Occipital lobe (tissue), 2 donors: ENCODE data around the gene FAM185A. TPM values are rescaled to one million over a fixed set of nuclear protein-coding genes. Genes with fewer than 3 reads are reported as not detected.
"Not testable (repeated sequence)": the region's sequence is repeated elsewhere in the genome, so short reads cannot be mapped to it uniquely, and the experiment has no call there.

Experiments
- DNase-seq: peaks from one replicate; lab custom pipeline; 2025; lab: John Stamatoyannopoulos, UW
- total RNA-seq: library from RNA; depleted of rRNA; stranded (reverse); fragments of >200 nt; gene quantifications from one replicate; pipeline ENCODE4 v1.2.3, GENCODE V29; 2014

Gene FAM185A
- total RNA-seq, 1 donor from 2014 or later: 21.2 TPM

DNA sequence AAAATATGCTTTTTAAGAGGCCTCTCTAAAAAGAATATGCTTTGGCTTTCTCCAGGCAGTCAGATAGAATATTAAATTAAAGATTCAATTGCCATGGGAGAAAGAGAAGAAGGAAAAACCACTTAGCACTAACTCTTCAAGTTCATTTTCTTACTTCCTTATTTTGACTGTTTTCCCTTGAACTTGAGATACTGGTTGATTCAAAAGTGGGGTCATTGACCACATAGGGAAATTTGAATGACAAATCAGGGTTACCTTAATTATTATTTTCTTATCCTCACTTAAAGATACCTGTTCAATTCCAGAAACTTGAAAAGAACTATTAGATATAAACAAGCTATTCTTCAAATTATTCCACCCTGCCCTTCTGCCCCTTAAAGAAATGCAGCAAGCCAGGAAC is 27.4 kb downstream of the FAM185A start:
- DNase-seq: not testable (repeated sequence)

DNA sequence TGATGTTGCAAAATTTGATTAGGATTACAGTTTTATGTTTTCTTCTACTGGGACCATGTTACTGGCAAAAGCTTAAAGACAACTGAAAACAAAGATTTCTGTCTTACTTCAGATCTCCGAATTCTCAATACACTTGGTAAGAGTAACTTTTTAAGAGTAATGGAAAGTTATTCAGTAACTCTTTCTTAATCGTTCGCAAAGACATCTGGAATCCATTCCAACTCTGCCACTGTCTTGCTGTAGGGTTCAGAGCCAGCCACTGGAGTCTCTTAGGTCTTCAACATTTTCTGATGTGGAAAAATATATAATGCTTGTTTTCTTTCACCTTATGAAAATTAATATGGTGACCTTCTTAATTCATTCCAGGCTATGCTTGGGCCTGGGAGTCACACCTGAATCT is 29.9 kb downstream of the FAM185A start:
- DNase-seq: not testable (repeated sequence)

DNA sequence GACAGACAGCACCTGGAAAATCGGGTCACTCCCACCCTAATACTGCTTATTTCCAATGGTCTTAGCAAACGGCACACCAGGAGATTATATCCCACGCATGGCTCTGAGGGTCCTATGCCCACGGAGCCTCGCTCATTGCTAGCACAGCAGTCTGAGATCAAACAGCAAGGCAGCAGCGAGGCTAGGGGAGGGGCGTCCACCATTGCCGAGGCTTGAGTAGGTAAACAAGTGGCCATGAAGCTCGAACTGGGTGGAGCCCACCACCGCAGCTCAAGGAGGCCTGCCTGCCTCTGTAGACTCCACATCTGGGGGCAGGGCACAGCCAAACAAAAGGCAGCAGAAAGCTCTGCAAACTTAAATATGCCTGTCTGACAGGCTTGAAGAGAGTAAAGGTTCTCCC is 32.1 kb downstream of the FAM185A start:
- not testable (repeated sequence) for DNase-seq

DNA sequence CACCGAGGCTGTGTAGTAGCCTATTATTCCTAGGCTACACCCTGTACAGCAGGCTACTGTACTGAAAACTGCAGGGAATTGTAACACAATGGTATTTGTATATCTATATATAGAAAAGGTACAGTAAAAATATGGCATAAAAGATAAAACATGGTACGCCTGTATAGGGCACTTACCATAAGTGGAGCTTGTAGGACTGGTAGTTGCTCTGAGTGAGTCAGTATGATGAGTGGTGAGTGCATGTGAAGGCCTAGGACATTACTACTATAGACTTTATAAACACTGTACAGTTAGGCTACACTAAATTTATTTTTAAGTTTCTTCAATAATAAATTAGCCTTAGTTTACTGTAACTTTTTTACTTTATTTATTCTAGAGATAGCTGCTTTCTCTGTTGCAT is 40.0 kb downstream of the FAM185A start:
- not testable (repeated sequence) for DNase-seq

DNA sequence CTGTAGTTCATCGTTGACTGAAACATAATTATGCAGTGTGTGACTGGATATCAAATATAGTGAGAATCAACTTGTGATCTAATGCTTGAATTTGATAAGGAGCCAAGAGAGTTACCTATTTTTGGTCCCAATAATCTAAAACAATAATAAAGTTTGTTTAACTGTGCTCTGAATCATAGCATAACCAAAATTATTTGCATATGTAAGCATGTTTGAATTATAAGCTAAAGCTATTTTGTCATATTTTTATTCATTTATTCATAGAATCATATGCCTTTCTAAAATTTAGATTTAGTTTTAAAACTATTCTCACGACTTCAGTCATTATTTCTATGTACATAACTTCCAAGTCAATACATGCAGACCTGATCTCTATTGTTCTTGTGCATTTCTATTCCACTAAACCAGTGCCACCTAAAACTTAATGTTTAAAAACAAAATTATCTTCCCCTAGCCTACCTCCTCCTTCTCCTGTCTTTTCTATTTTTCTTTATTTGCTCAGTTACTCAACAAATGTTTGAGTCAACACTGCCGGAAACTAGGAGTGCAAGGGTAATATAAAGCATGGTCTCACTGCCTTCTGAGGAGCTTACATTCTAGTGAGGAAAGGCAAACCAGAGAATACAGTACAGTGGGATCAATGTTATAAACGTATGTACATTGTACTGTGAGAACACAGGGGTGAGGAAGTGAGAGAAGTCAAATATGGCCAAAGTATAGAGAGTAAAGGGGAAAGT is 41.7 kb downstream of the FAM185A start:
- DNase-seq: not testable (repeated sequence)

DNA sequence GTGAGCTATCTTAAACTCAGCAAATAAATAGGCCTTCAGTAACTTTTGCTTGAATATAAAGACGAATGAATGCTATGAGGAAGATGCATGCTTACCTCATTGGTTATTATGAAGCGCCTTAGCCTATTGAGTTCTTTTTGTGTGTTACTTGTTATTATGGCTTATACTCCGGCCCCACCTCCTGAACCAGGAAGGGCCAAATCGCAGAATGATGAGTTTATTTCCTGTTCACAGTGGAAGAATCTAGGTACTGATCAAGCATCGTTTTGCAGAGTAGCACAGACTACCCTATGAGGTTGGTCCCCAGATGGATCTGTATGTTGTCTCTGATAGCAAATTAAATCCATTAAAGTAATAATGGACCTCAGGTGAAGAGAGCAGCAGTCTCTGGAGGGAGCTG is 42.6 kb downstream of the FAM185A start:
- not testable (repeated sequence) for DNase-seq

DNA sequence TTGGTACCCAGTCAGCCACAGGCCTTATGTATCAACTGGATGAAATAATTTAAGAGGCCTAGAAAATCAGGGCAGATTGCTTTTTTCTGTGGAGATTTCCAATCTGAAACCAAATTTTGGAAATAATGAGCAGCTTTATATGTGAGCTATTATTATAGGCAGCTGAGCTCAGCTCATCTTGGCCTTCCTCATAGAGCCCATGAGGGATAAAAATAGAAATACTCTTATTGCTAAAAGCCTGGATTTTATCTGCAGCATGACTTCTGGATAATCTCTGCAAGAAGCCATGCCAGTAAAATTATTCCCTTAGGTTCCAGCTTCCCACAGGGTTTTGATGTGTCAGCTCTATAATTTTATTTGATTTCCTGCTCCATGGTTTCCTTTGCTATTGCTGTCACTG is 43.0 kb downstream of the FAM185A start:
- DNase-seq: not testable (repeated sequence)

DNA sequence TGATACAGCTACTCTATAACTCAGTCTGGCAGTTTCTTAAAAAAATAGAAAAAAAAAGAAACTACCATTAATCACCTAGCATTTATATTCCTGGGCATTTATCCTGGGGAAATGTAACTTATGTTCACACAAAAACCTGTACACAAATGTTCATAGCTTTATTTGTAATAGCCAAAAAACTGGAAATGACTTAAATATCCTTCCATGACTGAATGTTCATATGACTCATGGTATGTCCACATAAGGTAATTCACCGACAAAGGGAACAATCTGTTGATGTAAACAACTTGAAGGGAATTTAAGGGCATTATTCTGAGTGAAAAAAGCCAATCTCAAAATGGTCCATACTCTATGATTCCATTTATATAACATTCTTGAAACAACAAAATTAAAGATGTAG is 45.8 kb downstream of the FAM185A start:
- not testable (repeated sequence) for DNase-seq

DNA sequence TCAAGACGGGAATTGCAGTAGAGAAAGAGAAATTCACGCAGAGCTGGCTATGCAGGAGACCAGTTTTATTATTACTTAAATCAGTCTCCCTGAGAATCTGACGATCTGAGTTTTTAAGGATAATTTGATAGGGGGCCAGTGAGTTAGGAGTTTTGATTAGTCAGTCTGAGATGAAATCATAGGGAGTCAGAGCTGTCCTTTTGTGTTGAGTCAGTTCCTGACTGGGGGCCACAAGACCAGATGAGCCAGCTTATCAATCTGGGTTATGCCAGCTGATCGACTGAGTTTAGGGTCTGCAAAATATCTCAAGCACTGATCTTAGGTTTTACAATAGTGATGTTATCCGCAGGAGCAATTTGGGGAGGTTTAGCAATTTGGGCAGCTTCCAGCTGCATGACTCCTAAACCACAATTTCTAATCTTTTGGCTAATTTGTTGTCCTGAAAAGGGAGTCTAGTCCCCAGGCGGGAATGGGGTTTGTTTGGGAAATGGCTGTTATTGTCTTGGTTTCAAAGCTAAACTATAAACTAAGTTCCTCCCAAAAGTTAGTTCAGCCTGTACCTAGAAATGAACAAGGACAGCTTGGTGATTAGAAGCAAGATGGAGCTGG is 47.3 kb downstream of the FAM185A start:
- not testable (repeated sequence) for DNase-seq

DNA sequence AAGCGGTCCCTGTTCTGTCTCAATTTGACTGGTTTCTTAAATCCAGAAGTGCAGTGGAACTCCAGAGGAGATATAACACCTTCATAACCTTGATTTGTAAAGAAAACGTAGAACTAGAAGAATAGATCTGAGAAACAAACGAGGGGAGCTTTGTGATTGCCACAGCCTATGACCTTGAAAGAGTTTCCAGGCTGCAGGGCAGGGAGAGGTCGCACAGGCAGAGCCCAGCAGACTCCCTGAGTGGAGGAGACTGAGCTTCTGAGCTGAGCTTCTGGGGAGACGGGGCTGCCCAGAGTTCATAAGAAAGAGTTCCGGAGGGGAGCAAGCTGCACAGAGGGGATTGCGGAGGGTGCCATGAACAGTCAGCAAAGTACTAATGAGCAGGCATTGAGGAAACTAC is 57.8 kb downstream of the FAM185A start:
- DNase-seq: no peak

DNA sequence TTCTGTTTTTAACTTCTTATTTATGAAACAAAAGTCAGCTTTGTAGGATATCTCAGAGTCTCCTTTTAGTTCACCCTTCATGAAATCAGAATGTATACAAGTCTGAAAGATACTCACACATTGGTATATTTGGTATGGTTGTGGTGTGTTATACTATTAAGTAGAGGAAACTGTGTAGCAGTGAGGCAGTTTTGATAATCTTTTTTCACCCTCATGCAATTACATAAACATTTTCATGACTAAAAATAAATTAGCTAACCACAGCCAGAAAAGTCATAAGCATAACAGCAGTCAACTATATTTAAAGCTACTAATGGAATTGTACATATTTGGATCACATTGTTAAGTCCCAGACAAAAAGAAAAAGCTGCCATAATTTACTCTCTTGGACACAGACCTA is 62.1 kb downstream of the FAM185A start:
- DNase-seq: no peak

DNA sequence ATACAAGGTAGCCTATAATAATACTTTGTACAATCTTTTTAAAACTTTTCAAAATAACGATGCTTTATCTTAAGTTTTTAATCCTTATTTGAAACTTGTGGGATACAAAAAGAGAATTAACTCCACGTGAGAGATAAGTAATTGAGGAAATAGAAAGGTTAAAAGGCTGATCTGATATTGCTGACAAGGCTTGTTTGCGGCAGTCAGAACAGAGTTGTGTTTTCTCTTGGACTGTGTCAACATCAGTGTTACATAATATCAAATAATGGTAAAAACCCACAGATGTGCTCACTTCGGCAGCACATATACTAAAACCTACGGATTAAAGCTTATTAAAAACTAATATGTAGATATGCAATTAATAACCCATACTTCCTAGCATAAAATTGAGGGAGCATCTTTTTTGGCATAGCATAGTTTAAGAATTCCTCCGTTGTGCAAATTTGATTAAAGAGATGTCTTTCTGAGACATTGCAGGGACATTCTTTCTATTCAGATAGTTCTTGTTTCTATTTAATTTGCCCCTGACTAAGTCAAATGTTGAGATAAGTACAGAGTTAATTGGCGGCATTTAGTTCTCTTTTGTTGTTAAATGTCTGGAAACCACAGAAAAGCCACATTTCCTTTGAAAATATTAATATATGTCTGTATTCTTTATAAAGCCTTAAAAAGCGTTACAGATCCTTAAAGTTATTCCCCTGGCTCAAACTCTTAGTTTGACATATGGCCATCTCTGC is 63.3 kb downstream of the FAM185A start:
- no peak for DNase-seq

DNA sequence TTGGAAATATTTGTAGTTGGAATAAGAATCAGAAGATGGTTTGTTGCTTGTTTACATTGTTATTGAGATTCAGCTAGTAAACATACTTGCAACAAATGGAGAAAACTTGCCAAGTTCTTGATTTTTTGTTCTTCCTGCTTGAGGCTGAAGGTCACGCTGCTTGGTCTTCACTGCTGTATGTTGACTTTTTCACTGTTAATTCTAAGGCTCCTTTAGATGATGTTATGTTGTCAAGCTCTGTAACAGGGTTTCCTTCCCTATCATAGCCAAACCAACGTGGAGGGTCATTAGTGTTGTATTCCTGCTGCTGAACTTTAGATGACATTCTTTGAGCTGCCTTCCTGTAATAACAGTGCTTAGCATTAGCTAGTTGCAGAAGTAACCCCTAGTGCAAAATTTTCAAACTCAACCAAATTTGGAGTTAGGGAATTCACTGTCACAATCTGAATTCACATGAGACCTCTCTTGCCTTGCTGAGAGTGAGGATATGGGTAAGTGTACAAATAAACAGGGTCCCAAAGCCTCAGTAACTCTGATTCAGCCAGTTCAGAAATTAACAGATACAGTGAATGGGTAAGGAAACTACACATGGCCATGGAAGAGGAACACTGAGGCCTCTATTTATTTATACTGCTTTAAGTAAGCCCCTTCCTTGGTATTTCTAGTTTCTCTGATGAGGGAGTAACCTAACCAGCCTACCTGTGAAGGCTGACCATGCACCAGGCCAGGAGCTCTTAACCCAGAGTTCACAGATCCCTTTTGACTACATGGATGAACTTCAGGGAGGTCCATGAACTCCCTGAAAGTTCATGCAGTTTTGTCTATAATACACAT is 64.6 kb downstream of the FAM185A start:
- no peak for DNase-seq

DNA sequence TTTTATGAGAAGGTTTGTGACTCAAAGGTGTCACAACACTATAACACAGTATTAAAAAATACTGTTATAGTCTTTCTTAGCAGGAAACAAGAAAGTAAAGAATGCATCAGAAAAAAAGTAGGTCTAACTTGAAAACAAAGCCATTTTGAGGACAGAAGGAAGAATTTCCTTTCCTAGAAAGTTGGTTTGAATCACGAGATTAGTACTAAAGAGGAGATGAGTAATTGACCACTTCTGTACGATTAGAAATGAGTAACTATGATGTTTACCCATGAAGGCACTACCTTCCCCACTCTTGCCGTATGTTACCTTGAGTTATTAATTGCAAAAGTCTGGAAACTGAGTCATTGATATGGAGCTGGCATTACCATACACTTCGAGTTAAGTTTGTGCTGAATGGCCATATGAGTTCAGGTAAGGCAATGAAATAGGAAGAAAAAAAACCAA is 65.2 kb downstream of the FAM185A start:
- DNase-seq: no peak

DNA sequence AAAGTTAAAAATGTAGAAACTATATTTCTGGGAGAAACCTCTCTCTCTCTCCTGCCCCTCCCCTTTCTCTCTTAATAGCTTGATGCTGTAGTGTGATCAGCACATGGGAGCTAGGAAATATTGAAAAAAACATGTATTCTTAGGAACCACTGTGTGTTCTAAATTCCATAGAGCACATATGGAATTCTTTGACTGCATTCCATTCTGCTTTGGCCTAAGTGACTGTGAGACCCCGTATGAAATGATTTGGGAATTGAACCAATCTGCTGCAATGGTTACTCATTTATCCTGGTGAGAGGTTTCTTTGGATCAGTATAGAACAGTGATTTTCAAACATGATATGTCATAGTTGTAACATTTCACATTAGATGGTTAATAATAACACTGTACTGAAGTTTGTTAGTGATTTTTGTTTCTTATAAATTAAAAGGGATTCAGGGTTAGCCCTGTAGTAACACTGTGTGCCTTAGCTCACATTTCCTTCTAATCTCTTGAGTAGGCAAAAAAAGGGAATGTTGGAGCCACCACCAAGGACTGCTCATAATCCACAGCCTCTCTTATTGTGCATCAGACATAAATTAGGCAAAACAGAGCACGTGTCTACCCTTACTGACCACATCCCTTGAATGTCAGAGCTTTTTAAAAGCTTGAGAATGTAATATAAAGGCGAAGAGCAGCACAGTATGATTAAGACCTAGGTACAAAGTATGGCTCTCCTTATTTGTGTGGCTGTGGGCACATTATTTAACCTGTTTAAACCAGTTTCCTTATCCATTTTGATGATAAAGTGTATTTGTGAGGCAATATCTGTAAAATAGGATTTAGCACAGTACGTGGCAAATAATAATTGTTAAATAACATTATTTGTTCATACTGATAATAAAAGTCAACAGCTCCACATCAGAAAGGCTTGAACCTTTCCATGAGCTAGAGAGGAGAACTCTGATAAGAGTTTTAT is 69.1 kb downstream of the FAM185A start:
- no peak for DNase-seq

DNA sequence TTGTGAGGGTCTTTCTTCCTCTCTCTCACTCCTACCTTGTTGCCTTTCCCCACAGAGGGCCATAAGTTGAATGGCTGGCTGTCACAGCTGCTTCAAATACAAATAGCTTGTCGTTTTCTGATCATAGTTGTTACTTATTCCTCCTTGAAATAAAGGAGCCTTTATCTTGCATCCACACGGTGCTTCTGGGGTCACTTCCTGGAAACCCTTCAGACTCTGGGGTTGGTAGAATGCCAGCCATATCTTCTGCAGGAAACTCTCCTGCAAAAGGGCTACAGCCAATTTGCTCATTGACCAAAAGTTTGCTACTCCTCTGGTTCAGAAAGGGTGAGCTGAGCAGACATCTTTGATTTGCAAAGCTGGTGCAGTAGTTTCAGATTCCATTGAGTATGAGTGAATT is 70.4 kb downstream of the FAM185A start:
- DNase-seq: no peak

DNA sequence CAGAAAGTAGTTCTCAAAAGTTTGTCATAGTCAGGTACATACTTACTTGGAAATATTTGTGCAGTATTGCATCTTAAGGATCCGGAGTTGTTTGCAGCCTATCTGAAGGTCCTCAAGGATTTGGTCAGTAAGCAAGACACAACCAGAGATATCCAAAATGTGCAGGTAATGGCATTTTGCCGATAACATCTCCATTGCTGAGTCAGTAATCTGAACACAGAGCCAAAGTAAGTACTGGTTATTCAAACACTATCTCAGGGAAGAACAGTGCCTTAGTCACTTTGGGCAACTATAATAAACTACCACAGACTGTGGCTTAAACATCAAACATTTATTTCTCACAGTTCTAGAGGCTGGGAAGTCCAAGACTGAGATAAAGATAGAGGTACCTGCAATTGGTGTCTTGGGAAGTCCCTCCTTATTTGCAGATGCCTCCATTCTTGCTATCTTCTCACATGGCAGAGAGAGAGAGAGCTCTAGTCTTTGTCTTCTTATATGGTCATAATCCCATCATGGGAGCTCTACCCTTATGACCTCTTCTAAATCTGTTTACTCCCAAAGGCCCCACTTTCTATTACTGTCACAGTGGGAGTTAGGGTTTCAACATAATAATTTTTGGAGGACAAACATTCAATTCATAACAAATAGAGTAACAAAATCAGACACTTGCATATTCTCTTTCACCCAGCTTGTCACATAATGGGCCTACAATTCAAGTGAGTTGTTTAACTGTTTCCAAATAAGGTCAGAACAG is 73.4 kb downstream of the FAM185A start:
- DNase-seq: no peak

DNA sequence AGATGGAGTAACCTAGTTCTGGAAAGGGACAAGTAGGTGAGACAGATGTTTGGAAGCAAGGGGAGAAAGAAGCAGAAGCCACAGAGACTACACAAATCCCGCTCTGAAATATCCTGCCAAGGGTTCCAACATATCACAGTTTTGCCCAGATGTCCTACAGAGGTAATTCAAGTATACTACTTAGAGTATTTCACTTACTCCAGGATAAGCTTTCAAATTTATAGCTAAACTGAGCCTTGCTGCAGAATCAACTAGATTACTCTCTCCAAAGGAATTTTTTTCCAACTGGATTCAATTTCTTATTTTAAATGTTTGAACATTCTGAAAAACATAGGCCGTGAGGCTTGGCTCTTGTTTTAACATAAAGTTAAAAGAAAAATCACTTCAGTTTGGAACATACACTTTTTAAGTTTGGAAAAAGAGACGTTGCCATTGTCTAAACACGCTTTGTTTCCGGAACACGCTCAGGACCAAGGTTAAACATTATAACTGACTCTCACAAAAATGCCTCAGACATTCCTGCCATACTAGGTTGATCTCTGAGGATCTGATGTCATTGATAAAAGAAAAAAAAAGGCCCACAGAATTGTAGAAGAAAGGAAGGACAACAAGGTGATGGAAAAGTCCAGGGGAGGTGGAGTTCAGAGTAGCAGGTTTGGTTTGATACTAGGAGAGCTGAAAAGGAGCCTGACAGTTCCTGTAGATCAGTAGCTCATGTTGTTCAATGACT is 74.8 kb downstream of the FAM185A start:
- DNase-seq: no peak

DNA sequence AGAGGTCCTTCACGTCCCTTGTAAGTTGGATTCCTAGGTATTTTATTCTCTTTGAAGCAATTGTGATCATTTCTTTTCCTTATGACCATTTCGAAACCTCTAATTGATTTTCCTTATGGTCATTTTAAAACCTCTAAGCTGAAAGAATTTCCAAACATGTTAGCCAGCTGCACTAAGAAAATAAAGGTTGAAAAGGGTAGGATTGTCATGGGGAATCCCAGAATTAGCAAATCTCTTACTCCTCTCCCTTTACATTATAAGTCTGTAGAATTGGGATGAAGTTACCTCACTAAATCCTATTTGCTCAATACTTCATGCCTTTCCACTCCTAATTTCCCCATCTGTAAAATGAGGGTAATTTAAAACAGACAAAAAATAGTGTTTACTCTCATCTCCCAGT is 79.5 kb downstream of the FAM185A start:
- DNase-seq: no peak
